Stomach smooth muscle (tissue), 2 donors: Measurements from ENCODE around the gene ANKIB1.
"Not testable (repeated sequence)": the region's sequence is repeated elsewhere in the genome, so short reads cannot be mapped to it uniquely, and the experiment has no call there.

Experiments used
- H3K27ac ChIP-seq: one replicate; pipeline ENCODE4 v1.7.0; 2013; ENCODE audit warnings: mild to moderate bottlenecking, low read length, inconsistent platforms
- H3K27me3 ChIP-seq, 2 donors: one replicate each; pipeline ENCODE4 v1.7.0; 2013; ENCODE audit warnings: low read length in 2 of 2; ENCODE audit not compliant: insufficient read depth in 2 of 2, control insufficient read depth in 1 of 2
- H3K36me3 ChIP-seq, 2 donors: one replicate each; pipeline ENCODE4 v1.7.0; 2013; ENCODE audit warnings: low read length in 2 of 2; ENCODE audit not compliant: control insufficient read depth in 2 of 2, insufficient read depth in 2 of 2
- H3K4me1 ChIP-seq: one replicate; pipeline ENCODE4 v1.7.0; 2013; ENCODE audit warnings: low read length; ENCODE audit not compliant: control insufficient read depth, insufficient read depth
- H3K4me3 ChIP-seq, 2 donors: one replicate each; pipeline ENCODE4 v1.7.0; 2013; ENCODE audit warnings: low read length in 2 of 2
- H3K9ac ChIP-seq, 2 donors: one replicate each; pipeline ENCODE4 v1.7.0; 2013; ENCODE audit warnings: low read length in 2 of 2, mild to moderate bottlenecking in 1 of 2
- H3K9me3 ChIP-seq, 2 donors: one replicate each; pipeline ENCODE4 v1.7.0; 2013; ENCODE audit warnings: low read length in 2 of 2; ENCODE audit not compliant: control insufficient read depth in 2 of 2
- donor health status: healthy.
- donor health status: Pancreatic carcinoma.

The ANKIB1 gene

DNA sequence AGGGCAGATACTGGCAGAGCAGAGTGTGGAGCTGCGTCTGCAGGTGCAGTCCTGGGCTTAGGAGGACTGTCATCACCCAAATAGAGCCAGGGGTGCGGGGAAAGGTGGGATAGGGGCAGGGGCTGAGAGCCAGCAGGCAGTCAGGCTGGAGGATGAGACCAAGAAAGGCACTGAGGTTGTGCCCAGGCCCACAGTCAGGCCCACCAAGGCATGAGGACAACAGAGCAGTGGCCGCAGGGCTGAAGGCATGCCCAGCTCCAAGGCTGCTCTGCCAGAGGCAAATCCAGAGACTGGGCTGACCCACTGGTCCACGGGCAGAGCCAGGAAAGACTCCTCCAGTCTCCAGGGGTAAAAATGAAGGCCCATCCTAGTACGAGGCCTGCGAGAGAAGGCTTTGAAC, 177.2 kb downstream of the ANKIB1 start:
- Histone ChIP-seq H3K27ac (no peak overlapping the region), H3K36me3 (no peaks in the 10 kb centered on the region), H3K4me1 (peaks cover 4% of the 10 kb centered on the region), H3K27me3 (peaks cover 0 to 3% of the 10 kb centered on the region in 2 donors), H3K4me3 (no peak overlapping the region), H3K9me3 (no peaks in the 10 kb centered on the region), H3K9ac (no peak overlapping the region)

GRCh38 chr7:92423710-92424131, 177.9 kb downstream of the ANKIB1 start:
- peak overlapping the region in 1 of 2 donors; percentile 23 for H3K9ac ChIP-seq
- no peaks in the 10 kb centered on the region for H3K36me3 ChIP-seq
- H3K4me3 ChIP-seq, result peak overlapping the region in 1 of 2 donors; percentile 81
- peaks cover 4% of the 10 kb centered on the region for H3K4me1 ChIP-seq
- H3K9me3 ChIP-seq, result no peaks in the 10 kb centered on the region
- H3K27me3 ChIP-seq, result peaks cover 0 to 3% of the 10 kb centered on the region in 2 donors
- no peak overlapping the region for H3K27ac ChIP-seq

- Histone ChIP-seq H3K27ac (no peak overlapping the region), H3K9me3 (no peaks in the 10 kb centered on the region), H3K9ac (no peak overlapping the region), H3K27me3 (peaks cover 0 to 3% of the 10 kb centered on the region in 2 donors), H3K4me1 (peaks cover 4% of the 10 kb centered on the region), H3K36me3 (no peaks in the 10 kb centered on the region), H3K4me3 (no peak overlapping the region)
These were observed 179.7 kb downstream of the ANKIB1 start for GRCh38 chr7:92425311-92425947.

GRCh38 chr7:92427193-92427592, 181.4 kb downstream of the ANKIB1 start:
- Histone ChIP-seq H3K9ac (no peak overlapping the region), H3K4me3 (no peak overlapping the region), H3K27me3 (peaks cover 0 to 3% of the 10 kb centered on the region in 2 donors), H3K9me3 (no peaks in the 10 kb centered on the region), H3K4me1 (peaks cover 4% of the 10 kb centered on the region), H3K27ac (no peak overlapping the region), H3K36me3 (no peaks in the 10 kb centered on the region)

GRCh38 chr7:92432299-92432946, 186.6 kb downstream of the ANKIB1 start:
- no peaks in the 10 kb centered on the region for H3K36me3 ChIP-seq
- H3K27ac ChIP-seq, result no peak overlapping the region
- no peaks in the 10 kb centered on the region for H3K4me1 ChIP-seq
- H3K9me3 ChIP-seq, result no peaks in the 10 kb centered on the region
- H3K9ac ChIP-seq, result no peak overlapping the region
- H3K4me3 ChIP-seq, result no peak overlapping the region
- no peaks in the 10 kb centered on the region for H3K27me3 ChIP-seq

DNA sequence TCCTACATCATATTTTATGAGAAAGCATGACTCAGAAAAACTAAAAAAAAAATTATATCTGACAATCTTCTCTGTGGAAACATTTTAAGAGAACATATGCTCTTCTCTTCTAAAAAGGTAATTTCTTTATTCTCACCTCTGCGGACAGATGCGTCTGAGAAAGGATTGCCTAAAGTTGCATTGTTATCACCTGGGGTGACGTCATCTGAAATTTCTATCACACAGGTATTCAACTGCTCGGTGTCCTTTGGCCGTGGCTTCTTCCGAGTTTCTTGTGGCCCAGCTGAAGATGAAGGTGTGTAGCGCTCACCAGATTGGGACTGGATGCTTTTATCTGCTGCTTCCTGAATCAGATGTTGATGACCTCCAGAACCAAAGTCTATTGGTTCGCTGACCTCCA, 187.2 kb downstream of the ANKIB1 start:
- Histone ChIP-seq H3K4me1 (no peaks in the 10 kb centered on the region), H3K36me3 (no peaks in the 10 kb centered on the region), H3K9ac (no peak overlapping the region), H3K4me3 (no peak overlapping the region), H3K27ac (no peak overlapping the region), H3K9me3 (no peaks in the 10 kb centered on the region), H3K27me3 (no peaks in the 10 kb centered on the region)

DNA sequence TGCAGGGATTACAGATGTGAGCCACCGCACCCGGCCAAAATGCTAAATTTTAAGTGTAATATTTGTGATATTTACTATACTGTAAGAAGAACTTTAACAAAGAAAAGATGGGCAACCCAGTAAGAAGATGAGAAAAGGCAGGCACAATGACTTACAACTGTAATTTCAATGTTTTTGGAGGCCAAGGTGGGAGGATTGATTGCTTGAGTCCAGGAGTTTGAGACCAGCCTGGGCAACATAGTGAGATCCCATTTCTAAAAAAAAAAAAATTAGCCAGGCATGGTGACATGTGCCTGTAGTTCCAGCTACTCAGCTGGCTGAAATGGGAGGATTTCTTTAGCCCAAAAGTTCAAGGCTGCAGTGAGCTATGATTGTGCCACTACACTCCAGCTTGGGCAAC, 189.8 kb downstream of the ANKIB1 start:
- Histone ChIP-seq H3K4me1 (no peaks in the 10 kb centered on the region), H3K4me3 (no peak overlapping the region), H3K27me3 (no peaks in the 10 kb centered on the region), H3K9ac (no peak overlapping the region), H3K9me3 (no peaks in the 10 kb centered on the region), H3K36me3 (no peaks in the 10 kb centered on the region), H3K27ac (no peak overlapping the region)

- H3K4me3 ChIP-seq, result no peak overlapping the region
These were observed 191.1 kb downstream of the ANKIB1 start for GRCh38 chr7:92436612-92437445.

GRCh38 chr7:92437956-92438491, 192.2 kb downstream of the ANKIB1 start:
- Histone ChIP-seq H3K27ac (no peak overlapping the region), H3K36me3 (no peaks in the 10 kb centered on the region), H3K27me3 (no peaks in the 10 kb centered on the region), H3K4me1 (no peaks in the 10 kb centered on the region), H3K9me3 (no peaks in the 10 kb centered on the region), H3K9ac (no peak overlapping the region), H3K4me3 (no peak overlapping the region)

More at GRCh38 chr7:92436612-92437445, 191.1 kb downstream of the ANKIB1 start:
- Histone ChIP-seq H3K27ac (no peak overlapping the region), H3K9ac (no peak overlapping the region), H3K9me3 (no peaks in the 10 kb centered on the region), H3K36me3 (no peaks in the 10 kb centered on the region), H3K27me3 (no peaks in the 10 kb centered on the region), H3K4me1 (no peaks in the 10 kb centered on the region)

DNA sequence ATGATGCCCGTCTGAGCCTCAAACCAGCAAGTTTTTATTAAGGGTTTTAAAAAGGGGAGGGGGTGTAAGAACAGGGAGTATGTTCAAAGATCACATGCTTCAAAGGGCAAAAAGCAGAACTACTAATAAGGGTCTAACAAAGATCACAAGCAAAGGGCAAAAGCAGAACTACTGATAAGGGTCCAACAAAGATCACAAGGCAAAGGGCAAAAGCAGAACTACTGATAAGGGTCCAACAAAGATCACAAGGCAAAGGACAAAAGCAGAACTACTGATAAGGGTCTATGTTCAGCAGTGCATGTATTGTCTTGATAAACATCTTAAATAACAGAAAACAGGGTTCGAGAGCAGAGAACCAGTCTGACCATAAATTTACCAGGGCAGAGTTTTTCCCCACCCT, 196.9 kb downstream of the ANKIB1 start:
- not testable (repeated sequence) for H3K27ac ChIP-seq, H3K9me3 ChIP-seq, H3K9ac ChIP-seq

More for the DNA sequence above, 196.9 kb downstream of the ANKIB1 start:
- H3K4me1 ChIP-seq, H3K27me3 ChIP-seq, H3K4me3 ChIP-seq, H3K36me3 ChIP-seq: not testable (repeated sequence)
